NCI-H2107 treated with DMSO at 0.1 percent for 48 hours (cell line): Measurements from ENCODE around the gene LYPD6B.
"Not testable (repeated sequence)": the region's sequence is repeated elsewhere in the genome, so short reads cannot be mapped to it uniquely, and the experiment has no call there.

Source experiments
- DNase-seq: peaks from one replicate; lab custom pipeline; 2025; ENCODE audit not compliant: unreplicated experiment; lab: John Stamatoyannopoulos, UW

Gene LYPD6B

GRCh38 chr2:149188291-149188690 is 149.8 kb downstream of the LYPD6B start:
- no peak for DNase-seq

GRCh38 chr2:149189769-149190168 is 151.3 kb downstream of the LYPD6B start:
- DNase-seq: no peak

GRCh38 chr2:149191915-149192314 is 153.4 kb downstream of the LYPD6B start:
- no peak for DNase-seq

- no peak for DNase-seq
These were observed 153.9 kb downstream of the LYPD6B start for GRCh38 chr2:149192427-149192826.

GRCh38 chr2:149200109-149200520 is 161.6 kb downstream of the LYPD6B start:
- DNase-seq: no peak

- no peak for DNase-seq
These were observed 166.2 kb downstream of the LYPD6B start for GRCh38 chr2:149204686-149205085.

- DNase-seq: no peak
These were observed 166.6 kb downstream of the LYPD6B start for GRCh38 chr2:149205143-149205542.

- DNase-seq: no peak
These were observed 175.4 kb downstream of the LYPD6B start for GRCh38 chr2:149213764-149214493.

GRCh38 chr2:149218497-149218896 is 180.0 kb downstream of the LYPD6B start:
- no peak for DNase-seq

- no peak for DNase-seq
These were observed 181.4 kb downstream of the LYPD6B start for GRCh38 chr2:149219856-149220255.

GRCh38 chr2:149221002-149221401 is 182.5 kb downstream of the LYPD6B start:
- no peak for DNase-seq

GRCh38 chr2:149221898-149222297 is 183.4 kb downstream of the LYPD6B start:
- peak; percentile 18 for DNase-seq

- DNase-seq: no peak
These were observed 185.1 kb downstream of the LYPD6B start for GRCh38 chr2:149223472-149224095.

- DNase-seq: no peak
These were observed 186.0 kb downstream of the LYPD6B start for GRCh38 chr2:149224543-149224942.

- peak; percentile 1 for DNase-seq
These were observed 186.9 kb downstream of the LYPD6B start for GRCh38 chr2:149225446-149225845.

GRCh38 chr2:149226790-149227189 is 188.3 kb downstream of the LYPD6B start:
- no peak for DNase-seq

- DNase-seq: no peak
These were observed 197.4 kb downstream of the LYPD6B start for GRCh38 chr2:149235816-149236375.

GRCh38 chr2:149236410-149236809 is 197.9 kb downstream of the LYPD6B start:
- no peak for DNase-seq

GRCh38 chr2:149246186-149246585 is 207.7 kb downstream of the LYPD6B start:
- DNase-seq: no peak

GRCh38 chr2:149251436-149251835 is 212.9 kb downstream of the LYPD6B start:
- not testable (repeated sequence) for DNase-seq

GRCh38 chr2:149256877-149257276 is 218.4 kb downstream of the LYPD6B start:
- not testable (repeated sequence) for DNase-seq

GRCh38 chr2:149258531-149258930 is 220.0 kb downstream of the LYPD6B start:
- DNase-seq: no peak
